ENCODE data around the gene MEP1A.

The MEP1A gene

GRCh38 chr6:46781478-46782378 lies 11.5 kb upstream of the MEP1A start:
- Histone ChIP-seq H3K27me3 (no peaks in the 10 kb centered on the region), H3K4me1 (no peaks in the 10 kb centered on the region), H3K36me3 (no peaks in the 10 kb centered on the region), H3K9me3 (no peaks in the 10 kb centered on the region), H3K27ac (no peak overlapping the region), H3K4me3 (no peak overlapping the region)
- intact Hi-C loops (cut with DNase I; ENCODE audit: low total_unique reads) = loop anchor here (10.0 kb wide), 1 partner anchor 687 kb away; no protein-coding TSS in a partner anchor
- peak; percentile 50 to 55 for TF ChIP-seq CTCF (IDR thresholded peaks at IDR 0.05)
- peak in 1 of 2 donors; percentile 72 for DNase-seq

GRCh38 chr6:46784535-46784934 lies 8.7 kb upstream of the MEP1A start:
- Histone ChIP-seq H3K36me3 (no peaks in the 10 kb centered on the region), H3K27ac (no peak overlapping the region), H3K9me3 (no peaks in the 10 kb centered on the region), H3K4me3 (no peak overlapping the region), H3K4me1 (no peaks in the 10 kb centered on the region), H3K27me3 (no peaks in the 10 kb centered on the region)
- intact Hi-C loops (cut with DNase I; ENCODE audit: low total_unique reads) = loop anchor here (10.0 kb wide), 1 partner anchor 690 kb away; no protein-coding TSS in a partner anchor
- no peak for TF ChIP-seq CTCF (IDR thresholded peaks at IDR 0.05)
- no peak for DNase-seq

- intact Hi-C loops (cut with DNase I; ENCODE audit: low total_unique reads) = loop anchor here (10.0 kb wide), 1 partner anchor 693 kb away; no protein-coding TSS in a partner anchor
- H3K27me3 ChIP-seq = no peaks in the 10 kb centered on the region
- H3K27ac ChIP-seq = no peak overlapping the region
Measured at GRCh38 chr6:46787871-46788540, 5.2 kb upstream of the MEP1A start.

DNA sequence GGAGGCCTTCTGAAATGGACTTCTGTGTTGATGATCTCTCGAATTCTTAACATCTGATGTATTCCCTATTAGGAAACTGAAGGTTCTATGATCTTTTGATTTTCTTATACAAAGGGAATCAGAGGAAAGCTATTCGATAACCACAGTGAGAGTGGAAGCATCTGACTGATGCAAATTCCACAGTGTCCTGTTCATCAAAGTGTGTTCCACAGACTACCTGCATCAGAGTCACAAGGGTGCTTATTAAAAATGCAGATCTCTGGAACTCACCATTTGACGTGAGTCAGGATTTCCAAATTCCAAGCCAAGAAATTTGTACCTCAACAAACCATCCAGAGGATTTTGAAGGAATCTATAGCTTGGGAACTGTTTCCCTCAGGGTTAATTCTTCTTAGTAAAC lies 4.4 kb upstream of the MEP1A start:
- intact Hi-C loops (cut with DNase I; ENCODE audit: low total_unique reads) = loop anchor here (10.0 kb wide), 1 partner anchor 694 kb away; no protein-coding TSS in a partner anchor
- TF ChIP-seq CTCF (IDR thresholded peaks at IDR 0.05) = no peak
- Histone ChIP-seq H3K9me3 (no peaks in the 10 kb centered on the region), H3K4me1 (no peaks in the 10 kb centered on the region), H3K27me3 (no peaks in the 10 kb centered on the region), H3K4me3 (no peak overlapping the region), H3K27ac (no peak overlapping the region), H3K36me3 (no peaks in the 10 kb centered on the region)
- DNase-seq = no peak

More at GRCh38 chr6:46787871-46788540, 5.2 kb upstream of the MEP1A start:
- no peaks in the 10 kb centered on the region for H3K36me3 ChIP-seq
- DNase-seq = no peak
- no peaks in the 10 kb centered on the region for H3K4me1 ChIP-seq
- TF ChIP-seq CTCF (IDR thresholded peaks at IDR 0.05) = no peak
- no peaks in the 10 kb centered on the region for H3K9me3 ChIP-seq
- H3K4me3 ChIP-seq = no peak overlapping the region

DNA sequence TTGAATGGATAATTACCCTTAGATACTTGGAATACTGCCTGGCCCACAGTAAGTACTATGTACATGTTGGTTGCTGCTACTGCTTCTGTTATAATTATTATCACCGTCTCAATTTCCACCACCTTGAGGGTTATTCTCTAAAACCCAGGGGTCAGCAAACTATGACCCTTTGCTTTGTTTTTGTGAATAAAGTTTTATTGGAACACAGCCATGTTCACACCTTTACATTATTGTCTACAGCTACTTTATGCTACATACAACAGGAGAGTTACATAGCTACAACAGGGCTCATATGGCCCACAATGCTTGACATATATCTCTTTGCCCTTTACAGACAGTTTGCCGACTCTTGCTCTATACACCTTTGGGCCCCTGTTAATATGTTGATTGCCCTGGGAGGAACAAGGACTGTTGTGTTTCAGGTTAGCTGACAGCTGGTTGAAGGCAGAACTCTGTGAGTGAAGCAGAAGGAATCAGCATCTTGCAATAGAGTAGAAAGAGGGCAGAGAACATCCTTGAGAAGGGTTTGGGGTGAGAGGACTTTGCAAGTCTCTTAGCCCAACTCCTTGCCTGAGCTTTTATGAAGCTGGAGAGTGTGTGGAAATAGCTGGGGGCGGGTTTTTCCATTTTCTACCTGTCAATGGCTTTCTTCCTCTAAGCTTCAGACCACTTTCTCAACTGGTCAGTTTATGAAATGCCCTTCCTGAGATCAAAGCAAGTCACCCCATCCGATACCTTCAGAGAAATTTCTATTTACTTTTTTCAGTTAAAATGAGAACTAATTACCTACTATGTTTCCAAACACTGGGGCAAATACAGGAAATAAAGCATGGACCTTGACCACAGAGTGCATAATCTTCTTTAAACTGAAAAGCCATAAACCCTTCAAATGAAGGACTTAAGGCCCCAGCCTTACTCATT lies 3.5 kb upstream of the MEP1A start:
- H3K9me3 ChIP-seq = no peaks in the 10 kb centered on the region
- H3K27me3 ChIP-seq = no peaks in the 10 kb centered on the region
- no peaks in the 10 kb centered on the region for H3K36me3 ChIP-seq
- H3K4me3 ChIP-seq = no peak overlapping the region
- no peak for TF ChIP-seq CTCF (IDR thresholded peaks at IDR 0.05)
- H3K4me1 ChIP-seq = no peaks in the 10 kb centered on the region
- no peak overlapping the region for H3K27ac ChIP-seq
- intact Hi-C loops (cut with DNase I; ENCODE audit: low total_unique reads) = loop anchor here (10.0 kb wide), 1 partner anchor 695 kb away; no protein-coding TSS in a partner anchor
- no peak for DNase-seq
